GDM1 (cell line): ENCODE measurements around the gene MAML3.

Source experiments
- DNase-seq: peaks from one replicate; lab custom pipeline; 2025; lab: John Stamatoyannopoulos, UW

The MAML3 gene

DNA sequence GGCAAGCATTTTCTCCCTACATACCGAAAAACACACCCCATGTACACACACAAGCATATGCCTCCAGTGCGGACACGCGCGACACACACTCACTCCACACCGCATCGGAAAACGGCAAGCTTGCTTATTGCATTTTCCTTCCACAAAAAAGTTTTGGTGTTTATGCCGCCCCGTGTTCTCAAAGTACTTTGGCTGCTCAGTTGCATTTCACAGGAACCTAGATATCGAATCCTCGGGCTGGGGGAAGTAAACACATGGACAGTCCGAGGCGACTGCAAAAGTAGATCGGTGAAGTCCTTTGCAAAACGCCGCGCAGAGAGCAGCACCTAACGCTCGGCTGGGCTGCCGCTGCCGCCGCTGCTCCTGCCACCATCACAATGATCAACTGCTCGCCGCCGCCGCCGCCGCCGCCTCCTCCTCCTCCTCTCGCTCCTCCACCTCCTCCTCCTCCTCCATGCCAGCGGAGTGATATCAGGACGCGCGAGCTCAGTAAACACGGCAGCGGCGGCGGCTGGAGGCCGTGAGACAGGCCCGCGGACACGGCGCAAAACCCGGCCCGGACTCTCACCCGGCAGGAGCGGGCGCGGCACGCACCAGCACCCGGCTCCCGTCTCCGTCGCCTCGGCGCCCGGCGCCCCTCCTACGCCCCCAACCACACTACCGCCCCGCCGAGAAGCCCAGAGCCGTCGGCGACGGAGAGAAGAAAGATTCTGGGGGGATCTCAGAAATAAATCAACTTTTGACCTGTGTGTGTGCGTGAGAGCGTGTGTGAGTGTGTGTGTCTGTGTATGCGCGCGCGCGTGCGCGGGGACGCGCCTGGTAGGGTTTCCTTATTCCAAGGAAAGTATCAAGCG, at the start of gene MAML3:
Gene MAML3, minus strand, starts transcription at position 467 of the 854 bp plus-strand sequence. CDS start 857 bp downstream, outside the sequence.
- DNase-seq, result peak; percentile 97

DNA sequence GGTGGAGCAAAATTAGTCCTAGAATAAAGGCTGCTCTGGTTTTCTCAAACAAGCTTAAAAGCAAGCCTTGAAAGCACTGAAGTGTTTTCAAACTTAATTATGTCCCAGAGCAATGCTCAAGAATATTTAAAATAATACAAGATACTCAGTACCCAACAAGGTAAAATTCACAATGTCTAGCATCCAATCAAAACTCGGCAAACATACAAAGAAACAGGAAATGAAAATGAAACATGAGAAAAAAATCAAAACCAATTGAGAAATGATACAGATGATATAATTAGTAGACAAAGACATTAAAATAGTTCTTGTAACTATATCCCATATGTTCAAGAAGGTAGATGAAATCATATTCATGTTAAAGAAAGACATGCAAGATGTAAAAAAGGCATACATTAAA, 45.0 kb upstream of the MAML3 start:
- no peak for DNase-seq

DNA sequence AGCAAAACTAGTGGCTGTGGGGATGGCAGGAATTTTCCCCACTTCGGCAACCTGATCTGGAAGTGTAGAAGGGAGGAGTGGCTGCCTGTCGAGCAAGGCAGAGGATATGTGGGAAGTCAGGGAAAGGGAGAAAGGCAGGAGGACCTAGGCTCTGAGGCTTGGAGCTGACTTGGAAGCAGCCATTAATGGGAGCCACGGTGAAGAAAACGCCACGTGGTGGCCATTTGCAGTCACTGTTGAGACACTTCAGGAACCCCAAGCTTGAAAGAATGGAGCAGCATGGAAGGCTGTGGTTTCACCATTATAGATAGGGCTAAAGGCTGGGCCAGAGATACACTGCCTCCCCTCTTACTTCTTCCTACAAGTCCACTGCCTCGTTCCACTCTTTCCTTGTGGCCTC, 41.8 kb upstream of the MAML3 start:
- no peak for DNase-seq

DNA sequence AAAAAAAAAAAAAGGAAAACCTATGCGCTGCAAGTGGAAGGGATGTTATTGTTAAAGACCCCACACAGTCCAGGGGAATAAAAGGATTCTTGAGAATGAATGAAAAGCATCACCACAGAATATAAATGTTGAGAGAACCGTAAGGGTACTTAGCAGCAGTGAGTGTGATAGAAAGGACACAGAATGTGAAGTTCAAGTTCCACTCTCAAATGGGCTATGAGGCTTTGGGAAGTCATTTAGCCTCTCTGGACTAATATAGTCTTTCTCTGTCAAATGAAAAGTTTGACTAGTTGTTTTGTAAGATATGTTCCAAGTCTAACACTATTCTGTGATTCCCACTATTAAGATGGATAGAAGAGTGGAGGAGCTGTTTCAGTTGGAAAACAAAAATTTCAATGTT, 35.8 kb upstream of the MAML3 start:
- no peak for DNase-seq

DNA sequence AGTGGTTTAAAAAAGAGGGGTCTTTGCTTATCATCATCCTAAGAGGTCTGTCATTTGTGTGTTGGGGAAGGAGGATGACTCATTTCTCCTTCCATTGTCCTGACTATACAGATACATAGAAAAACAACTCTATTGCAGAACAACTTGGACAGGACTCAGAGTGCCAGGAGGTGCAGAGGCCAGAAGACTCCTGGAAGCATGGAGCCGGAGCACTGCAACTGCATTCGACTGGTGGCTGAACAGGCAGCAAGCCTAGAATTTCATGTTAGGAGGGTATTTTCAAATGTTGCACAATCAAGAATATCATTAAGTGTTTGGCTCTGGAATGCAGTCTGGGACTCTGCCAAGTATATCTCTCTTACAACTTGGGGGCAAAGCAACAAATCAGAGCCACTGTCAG, 35.0 kb upstream of the MAML3 start:
- no peak for DNase-seq

DNA sequence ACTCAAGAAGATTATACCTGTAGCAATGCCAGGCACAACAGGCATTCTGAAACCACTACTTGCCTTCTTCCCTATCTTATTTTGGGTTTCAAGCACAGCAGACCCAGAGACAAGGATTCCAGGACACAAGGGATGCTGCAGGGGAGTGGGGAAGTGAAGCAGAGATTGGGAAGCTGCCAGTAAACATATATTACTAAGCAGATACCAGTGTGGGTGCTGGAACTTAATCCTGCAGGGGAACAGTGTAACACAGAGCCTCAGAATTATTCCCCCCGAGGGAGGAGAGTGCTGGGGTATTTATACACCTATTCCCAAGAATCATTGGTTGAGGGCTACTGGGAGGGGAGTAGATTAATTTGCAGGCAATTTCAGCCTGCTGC, 33.3 kb upstream of the MAML3 start:
- DNase-seq, result no peak

DNA sequence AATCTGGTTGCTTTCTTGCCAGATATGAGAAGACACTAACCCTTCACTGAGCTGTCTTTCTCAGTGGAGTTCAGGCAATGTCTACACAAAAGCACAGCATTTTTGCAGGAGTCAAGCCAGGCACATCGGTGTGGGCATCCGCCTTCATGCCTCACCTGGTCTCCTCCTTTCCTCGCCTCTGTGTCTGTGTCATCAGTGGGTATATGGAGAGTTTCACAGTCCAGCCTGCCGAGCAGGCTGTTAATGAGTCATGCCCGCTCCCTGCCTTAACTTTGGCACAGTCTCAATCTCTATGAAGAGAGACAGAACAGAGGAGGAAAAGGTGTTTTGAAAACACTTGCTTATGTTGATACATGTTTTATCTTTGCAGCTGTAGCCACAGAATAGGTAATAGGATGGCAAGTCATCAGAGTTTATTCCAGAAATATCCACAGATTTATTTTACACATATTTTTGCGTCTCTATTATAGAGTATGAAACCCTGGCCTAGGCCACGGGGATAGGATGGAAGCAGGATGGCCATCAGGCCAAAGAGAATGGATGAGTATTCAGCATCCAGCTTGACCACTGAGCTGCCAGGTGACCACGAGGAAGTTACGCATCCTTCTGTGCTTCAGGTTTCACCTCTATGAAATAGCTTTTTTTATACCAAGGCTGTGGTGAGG, 32.8 kb upstream of the MAML3 start:
- DNase-seq, result no peak

DNA sequence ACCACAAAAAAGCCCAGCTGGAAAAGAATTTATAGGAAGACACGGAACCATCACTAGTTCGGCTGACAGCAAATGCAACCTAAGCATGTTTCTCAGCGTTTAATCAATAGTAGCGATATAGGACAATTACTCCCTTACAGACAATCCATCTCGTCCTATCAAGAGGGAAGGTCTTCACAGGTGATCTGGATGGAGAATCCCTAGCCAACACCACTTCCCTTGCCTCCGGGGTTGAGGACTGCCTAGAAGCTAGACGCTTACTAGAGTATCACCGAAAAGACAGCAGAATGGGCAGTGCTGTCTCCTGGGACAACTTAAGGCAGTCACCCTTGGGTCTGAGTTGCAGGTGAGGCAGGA, 32.1 kb upstream of the MAML3 start:
- no peak for DNase-seq

DNA sequence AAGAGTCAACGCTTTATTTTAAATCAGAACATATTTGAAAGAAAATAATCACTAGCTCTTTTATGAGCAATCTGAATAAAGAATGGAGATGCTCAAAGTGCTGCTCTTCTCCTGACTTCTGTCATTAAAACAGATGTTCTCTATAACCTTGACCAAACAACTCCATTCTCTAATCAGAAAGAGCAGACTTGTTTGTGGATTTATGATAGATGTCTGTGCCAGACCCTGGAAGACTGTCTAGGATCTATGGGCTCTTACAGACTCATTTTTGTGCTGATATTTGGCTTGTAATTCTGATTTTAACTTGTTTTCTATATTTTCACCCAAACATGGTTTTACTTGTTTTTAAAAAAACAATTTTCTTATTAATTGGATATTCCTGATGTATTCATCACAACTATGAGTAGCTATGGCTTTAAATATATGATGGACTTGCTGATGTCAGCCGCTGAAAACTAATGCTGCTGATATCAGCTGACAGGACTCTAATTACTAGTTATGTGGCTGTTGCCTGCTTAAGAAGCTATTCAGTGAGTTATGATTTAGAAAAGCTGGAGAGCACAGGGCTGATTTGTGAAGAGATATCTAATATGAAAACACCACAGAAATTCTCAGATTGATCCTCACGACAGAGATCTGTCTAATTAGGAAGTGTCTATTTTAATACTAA, 31.6 kb upstream of the MAML3 start:
- no peak for DNase-seq

DNA sequence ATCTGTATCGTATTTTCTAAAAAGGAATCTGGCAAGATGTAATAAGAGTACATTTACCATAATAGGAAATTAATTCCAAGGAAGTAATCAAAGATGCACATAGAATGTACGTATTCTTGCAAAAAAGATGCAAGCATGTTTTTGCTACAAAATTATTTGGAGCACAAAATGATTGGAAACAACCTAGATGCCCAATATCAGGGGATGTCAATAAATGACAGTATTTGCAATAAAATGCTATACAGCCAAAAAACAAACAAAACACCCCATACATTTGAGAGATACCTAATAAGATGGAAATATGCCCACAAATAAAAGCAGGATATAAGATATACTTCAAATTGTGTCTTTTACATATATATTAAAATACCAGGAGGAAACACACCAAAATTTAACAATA, 29.3 kb upstream of the MAML3 start:
- no peak for DNase-seq

DNA sequence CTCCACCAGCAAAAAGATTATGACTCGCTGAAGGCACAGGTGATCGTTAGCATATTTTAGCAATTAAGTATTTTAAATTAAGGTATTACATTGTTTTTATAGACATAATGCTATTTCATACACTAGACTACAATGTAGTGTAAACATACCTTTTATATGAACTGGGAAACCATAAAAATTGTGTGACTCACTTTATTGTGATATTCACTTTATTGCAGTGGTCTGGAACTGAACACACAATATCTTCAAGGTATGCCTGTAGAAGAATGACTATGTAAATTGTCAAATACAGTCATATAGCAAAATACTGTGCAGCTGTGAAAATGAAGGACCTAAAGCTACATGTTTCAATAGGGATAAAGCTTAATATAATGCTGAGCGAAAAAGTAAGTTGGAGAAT, 26.6 kb upstream of the MAML3 start:
- DNase-seq, result no peak

DNA sequence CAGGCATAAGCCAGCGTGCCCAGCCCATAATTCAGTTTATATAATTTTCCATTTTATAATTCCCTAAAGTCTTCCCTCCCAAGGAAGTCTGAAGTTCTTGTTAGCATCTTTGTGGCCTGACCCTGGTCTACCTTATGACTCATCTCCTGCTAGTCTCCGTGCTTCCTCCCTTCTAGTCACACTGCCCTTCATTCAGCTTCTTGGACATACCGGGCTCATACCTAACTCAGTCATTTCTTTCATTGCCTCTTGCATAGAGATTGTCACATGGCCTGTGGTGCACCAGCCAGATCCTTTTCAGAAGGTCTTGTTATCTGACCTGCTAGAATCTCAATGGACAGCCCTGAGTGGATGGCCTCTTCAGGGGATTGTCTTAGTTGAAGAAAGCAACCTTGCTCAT, 22.8 kb upstream of the MAML3 start:
- no peak for DNase-seq

DNA sequence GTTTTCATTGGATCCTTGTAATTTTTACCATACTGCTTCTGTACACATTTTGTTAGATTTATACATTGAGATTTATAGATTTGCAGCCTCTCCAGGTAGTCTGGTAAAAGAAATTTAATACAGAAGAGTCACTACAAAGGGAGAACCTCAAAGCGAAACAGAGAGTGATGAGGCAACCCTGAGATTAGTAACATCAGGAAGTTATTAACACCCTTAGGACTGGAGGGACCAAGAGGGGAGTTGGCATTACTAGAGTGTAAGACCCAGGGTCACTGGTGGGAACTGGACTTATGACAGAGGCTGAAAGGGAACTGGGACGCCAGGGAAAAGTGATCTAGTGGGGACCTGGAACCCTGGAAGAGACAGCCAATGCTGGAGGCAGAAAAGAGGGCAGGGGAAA, 20.6 kb upstream of the MAML3 start:
- no peak for DNase-seq

DNA sequence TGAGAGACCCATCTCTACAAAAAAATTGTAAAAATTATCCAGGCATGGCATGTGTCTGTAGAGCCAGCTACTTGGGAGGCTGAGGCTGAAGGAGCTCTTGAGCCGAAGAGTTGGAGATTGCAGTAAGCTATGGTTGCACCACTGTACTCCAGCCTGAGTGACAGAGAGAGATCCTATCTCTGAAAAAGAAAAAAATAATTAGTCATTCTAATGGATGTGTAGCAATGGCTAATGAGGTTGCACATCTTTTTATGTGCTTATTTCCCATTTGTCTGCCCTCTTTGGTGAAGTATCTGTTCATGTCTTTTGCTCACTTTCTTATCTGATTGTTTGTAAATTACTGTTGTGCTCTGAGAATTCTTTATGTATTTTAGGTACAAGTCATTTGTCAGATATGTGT, 19.0 kb upstream of the MAML3 start:
- no peak for DNase-seq

DNA sequence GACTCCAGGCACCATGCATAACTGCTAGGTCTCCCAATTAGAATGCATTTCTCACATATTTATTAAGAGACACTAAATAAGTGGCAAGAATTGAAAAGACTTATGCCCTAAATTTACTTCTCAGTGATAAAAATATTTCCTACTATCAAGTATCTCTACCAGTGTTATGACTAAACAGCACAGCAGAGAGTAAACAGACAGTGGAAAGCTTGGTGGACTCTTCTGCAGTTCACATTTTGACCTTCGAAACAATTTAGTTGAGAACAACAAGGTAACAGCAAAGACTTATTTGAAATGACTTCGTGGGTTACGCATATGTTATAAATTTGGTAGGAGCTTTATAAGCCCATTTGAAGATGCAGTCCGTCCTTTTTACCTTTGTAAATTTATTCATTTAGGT, 16.3 kb upstream of the MAML3 start:
- no peak for DNase-seq

DNA sequence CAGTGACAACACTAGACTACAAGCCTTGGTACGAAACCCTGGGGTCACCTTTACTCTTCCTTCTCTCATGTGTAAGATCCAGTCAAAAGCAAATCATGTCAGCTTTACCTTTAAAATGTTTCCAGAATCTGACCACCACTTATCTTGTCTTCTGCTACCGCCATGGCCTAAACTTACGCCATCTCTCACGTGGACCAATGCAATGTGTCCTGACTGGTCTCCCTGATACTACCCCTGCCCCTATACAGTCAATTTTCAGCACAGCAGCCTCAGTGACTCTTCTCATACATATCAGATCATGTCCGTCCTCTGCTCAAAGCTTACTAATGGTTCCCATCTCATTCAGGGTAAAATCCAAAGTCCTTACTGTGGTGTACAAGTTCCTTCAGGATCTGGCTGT, 15.0 kb upstream of the MAML3 start:
- no peak for DNase-seq

DNA sequence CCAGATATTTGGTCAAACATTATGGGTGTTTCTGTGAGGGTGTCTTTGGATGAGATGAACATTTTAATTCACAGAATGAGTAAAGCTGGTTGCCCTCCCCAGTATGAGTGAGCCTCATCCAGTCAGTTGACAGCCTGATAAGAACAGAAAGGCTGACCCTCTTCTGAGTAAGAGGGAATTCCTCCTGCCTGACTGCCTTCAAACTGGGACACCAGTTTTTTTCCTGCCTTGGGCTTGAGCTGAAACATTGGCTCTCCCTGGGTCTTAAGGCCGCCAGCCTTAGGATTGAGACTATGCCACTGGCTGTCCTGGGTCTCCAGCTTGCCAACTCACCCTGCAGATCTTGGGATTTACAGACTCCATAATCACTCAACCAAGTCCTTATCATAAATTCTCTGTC, 14.5 kb upstream of the MAML3 start:
- DNase-seq, result no peak

DNA sequence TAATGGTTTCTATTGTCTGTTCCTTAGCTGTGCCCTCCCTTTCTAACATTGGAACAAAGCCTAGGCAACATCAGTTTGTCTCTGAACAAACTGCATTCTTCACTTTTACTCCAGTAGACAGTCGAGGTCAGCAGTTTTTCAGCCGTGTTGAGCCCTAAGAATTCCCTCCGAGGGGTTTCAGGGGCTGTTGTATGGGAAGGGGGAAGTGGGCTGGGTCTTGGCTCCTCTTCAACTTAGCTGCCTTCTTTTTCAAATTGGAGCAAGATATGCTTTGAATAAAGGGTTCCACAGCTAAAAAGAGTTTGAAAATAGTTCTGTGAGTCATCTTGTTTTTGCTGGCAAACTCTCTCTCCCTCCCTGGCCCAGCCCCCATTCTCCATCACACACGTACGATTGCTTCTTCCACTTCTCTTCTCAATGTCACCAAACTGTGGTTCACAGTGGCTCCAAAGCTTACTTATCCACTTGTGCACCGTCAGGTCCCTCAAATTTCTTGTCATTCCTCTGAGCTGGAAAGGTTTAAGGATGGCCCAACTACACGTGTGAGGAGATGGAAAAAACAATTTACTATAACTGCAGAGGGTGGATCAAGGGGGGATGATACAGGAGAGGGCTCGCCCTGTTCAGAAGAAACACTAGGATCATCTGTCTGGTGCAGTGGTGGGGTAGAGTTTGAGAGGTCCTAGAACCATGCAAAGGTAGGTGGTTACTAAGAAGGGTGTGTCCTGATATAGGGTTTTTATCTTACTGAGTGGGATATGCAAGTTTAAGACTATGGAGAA, 9.2 kb upstream of the MAML3 start:
- DNase-seq, result no peak

DNA sequence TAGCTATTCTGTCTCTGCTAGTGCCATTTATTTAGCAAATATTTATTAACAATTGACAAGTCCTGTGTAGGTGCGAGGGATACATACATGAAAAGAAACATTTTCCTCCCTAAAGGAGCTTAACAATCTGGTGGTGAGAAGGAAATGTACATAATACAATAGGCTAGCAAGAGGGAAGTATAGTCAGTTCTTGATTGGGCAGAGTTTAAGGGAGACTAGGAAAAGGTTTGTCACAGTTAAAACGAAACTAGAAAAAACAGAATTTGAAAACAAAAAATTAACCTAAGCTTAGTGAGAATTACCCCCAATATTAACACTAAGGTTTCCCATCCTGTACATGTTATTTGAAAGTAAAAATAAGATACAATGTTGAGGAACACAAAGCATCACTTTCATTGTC, 8.6 kb upstream of the MAML3 start:
- DNase-seq, result no peak

DNA sequence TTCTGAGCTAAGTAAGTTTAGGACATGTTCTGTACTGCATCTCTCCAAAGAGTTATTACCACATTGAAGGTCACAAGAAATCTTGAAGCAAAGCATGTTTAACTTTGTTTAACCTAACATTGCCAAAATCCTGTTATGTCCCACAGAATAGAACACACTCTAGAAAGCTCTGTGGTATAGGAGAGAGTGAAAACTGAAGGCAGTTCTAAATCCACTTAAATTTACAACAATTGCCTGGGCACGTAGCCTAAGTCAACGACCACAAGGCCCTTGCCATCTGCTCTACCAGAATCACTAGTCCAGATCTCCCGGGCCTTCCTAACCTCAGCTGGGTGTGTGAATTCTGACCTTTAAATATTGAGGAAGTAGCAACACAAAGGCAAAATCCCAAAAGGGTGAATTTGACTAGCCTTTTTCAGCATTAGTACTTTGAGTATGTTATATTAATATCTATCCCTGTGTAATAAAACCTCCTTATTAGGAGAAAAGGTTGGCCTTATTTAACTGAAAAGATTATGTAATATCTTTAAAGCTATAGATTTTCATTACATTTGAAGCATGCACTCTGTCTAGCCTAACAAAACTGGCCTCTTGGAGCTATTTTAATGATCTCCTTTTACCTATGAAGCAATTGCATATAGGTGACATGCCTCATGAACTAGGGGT, 4.5 kb upstream of the MAML3 start:
- DNase-seq, result peak; percentile 56

DNA sequence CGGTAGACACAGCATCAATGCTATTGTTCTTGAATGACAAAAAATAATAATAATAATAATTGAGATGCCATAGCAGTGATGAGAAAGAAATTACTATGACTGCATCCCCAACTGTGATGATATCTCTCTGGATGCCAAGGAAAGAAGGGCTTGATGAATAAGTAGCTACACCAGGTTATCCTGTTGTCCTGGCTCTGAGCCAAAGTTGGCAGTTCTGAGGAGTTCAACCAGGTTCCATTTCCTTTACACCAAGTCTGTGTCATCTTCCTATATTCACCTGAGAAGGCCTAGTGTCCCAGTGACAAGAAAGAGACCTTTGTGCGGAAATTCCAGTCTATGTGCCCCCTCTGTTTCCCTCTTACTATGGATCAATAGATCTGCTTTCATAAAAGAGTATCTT, 3.4 kb upstream of the MAML3 start:
- DNase-seq, result no peak
